Measurements from ENCODE around the gene RSAD2. TPM values are rescaled to one million over a fixed set of nuclear protein-coding genes. Genes with fewer than 3 reads are reported as not detected.

The RSAD2 gene
- total RNA-seq, 1 experiment from 2014 or later = not detected

- in situ Hi-C loops (cut with HindIII; ENCODE audit: low sequenced_read_pairs) = no loop called here
Observed at GRCh38 chr2:6860296-6860695, 17.3 kb upstream of the RSAD2 start.

GRCh38 chr2:6863792-6864191 is 13.8 kb upstream of the RSAD2 start:
- in situ Hi-C loops (cut with HindIII; ENCODE audit: low sequenced_read_pairs) = no loop called here
- no peak for DNase-seq (ENCODE audit: low spot score)

More at GRCh38 chr2:6860296-6860695, 17.3 kb upstream of the RSAD2 start:
- no peak for DNase-seq (ENCODE audit: low spot score)

GRCh38 chr2:6864231-6864754 is 13.3 kb upstream of the RSAD2 start:
- in situ Hi-C loops (cut with HindIII; ENCODE audit: low sequenced_read_pairs) = no loop called here
- no peak for DNase-seq (ENCODE audit: low spot score)

GRCh38 chr2:6864923-6865345 is 12.6 kb upstream of the RSAD2 start:
- no peak for DNase-seq (ENCODE audit: low spot score)
- in situ Hi-C loops (cut with HindIII; ENCODE audit: low sequenced_read_pairs) = no loop called here

- DNase-seq (ENCODE audit: low spot score) = no peak
- in situ Hi-C loops (cut with HindIII; ENCODE audit: low sequenced_read_pairs) = no loop called here
Observed at GRCh38 chr2:6865346-6866274, 12.0 kb upstream of the RSAD2 start, which contains the start of gene CMPK2. Gene CMPK2, minus strand, starts transcription at chr2:6865907. Its CDS starts 211 bp downstream, at chr2:6865696.

- in situ Hi-C loops (cut with HindIII; ENCODE audit: low sequenced_read_pairs) = no loop called here
- peak; percentile 63 for DNase-seq (ENCODE audit: low spot score)
Observed at GRCh38 chr2:6866275-6866671, 11.3 kb upstream of the RSAD2 start.

- no peak for DNase-seq (ENCODE audit: low spot score)
- in situ Hi-C loops (cut with HindIII; ENCODE audit: low sequenced_read_pairs) = no loop called here
Observed at GRCh38 chr2:6866982-6867381, 10.6 kb upstream of the RSAD2 start.

- DNase-seq (ENCODE audit: low spot score) = no peak
- in situ Hi-C loops (cut with HindIII; ENCODE audit: low sequenced_read_pairs) = no loop called here
Observed at GRCh38 chr2:6872394-6872793, 5.2 kb upstream of the RSAD2 start.

GRCh38 chr2:6874032-6874431 is 3.5 kb upstream of the RSAD2 start:
- in situ Hi-C loops (cut with HindIII; ENCODE audit: low sequenced_read_pairs) = no loop called here
- DNase-seq (ENCODE audit: low spot score) = no peak

- in situ Hi-C loops (cut with HindIII; ENCODE audit: low sequenced_read_pairs) = no loop called here
- DNase-seq (ENCODE audit: low spot score) = no peak
Observed at GRCh38 chr2:6876309-6876708, 1.3 kb upstream of the RSAD2 start.

- in situ Hi-C loops (cut with HindIII; ENCODE audit: low sequenced_read_pairs) = no loop called here
- DNase-seq (ENCODE audit: low spot score) = no peak
Observed at GRCh38 chr2:6878549-6878948, 972 bp downstream of the RSAD2 start.

GRCh38 chr2:6879011-6879410 is 1.4 kb downstream of the RSAD2 start:
- DNase-seq (ENCODE audit: low spot score) = no peak
- in situ Hi-C loops (cut with HindIII; ENCODE audit: low sequenced_read_pairs) = no loop called here

- in situ Hi-C loops (cut with HindIII; ENCODE audit: low sequenced_read_pairs) = no loop called here
- DNase-seq (ENCODE audit: low spot score) = no peak
Observed at GRCh38 chr2:6880200-6880733, 2.7 kb downstream of the RSAD2 start.

- in situ Hi-C loops (cut with HindIII; ENCODE audit: low sequenced_read_pairs) = no loop called here
- no peak for DNase-seq (ENCODE audit: low spot score)
Observed at GRCh38 chr2:6881046-6881445, 3.5 kb downstream of the RSAD2 start.

- no peak for DNase-seq (ENCODE audit: low spot score)
- in situ Hi-C loops (cut with HindIII; ENCODE audit: low sequenced_read_pairs) = no loop called here
Observed at GRCh38 chr2:6881516-6881915, 3.9 kb downstream of the RSAD2 start.

GRCh38 chr2:6883448-6884122 is 6.0 kb downstream of the RSAD2 start:
- in situ Hi-C loops (cut with HindIII; ENCODE audit: low sequenced_read_pairs) = no loop called here
- DNase-seq (ENCODE audit: low spot score) = peak; percentile 51

- no peak for DNase-seq (ENCODE audit: low spot score)
- in situ Hi-C loops (cut with HindIII; ENCODE audit: low sequenced_read_pairs) = no loop called here
Observed at GRCh38 chr2:6885551-6885950, 8.0 kb downstream of the RSAD2 start.

GRCh38 chr2:6885968-6886367 is 8.4 kb downstream of the RSAD2 start:
- DNase-seq (ENCODE audit: low spot score) = no peak
- in situ Hi-C loops (cut with HindIII; ENCODE audit: low sequenced_read_pairs) = no loop called here

GRCh38 chr2:6887751-6888192 is 10.2 kb downstream of the RSAD2 start:
- in situ Hi-C loops (cut with HindIII; ENCODE audit: low sequenced_read_pairs) = no loop called here
- DNase-seq (ENCODE audit: low spot score) = no peak

GRCh38 chr2:6888724-6889123 is 11.1 kb downstream of the RSAD2 start:
- DNase-seq (ENCODE audit: low spot score) = no peak
- in situ Hi-C loops (cut with HindIII; ENCODE audit: low sequenced_read_pairs) = no loop called here
